Measurements from ENCODE around the gene ZC3HAV1L. TPM values are rescaled to one million over a fixed set of nuclear protein-coding genes. Genes with fewer than 3 reads are reported as not detected.

The ZC3HAV1L gene
- total and polyA plus RNA-seq, 12 donors, result 0.30 to 27.2 (median 13.0) TPM

DNA sequence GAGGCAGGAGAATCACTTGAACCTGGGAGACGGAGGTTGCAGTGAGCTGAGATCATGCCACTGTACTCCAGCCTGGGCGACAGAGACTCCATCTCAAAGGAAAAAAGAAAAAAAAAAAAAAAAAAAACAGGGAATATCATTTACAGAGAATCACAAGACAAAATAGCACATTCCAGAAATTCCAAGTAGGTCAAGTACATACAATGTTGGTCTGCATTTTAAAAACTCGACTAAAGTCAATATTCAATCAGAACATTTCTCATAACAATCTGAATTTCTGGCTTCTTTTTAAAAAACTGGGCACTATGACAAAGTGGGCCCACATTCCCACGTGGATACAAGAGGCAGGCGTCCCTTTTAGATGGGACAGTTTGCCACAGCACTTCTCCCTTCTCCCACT is 12.8 kb downstream of the ZC3HAV1L start:
- intact Hi-C loops (cut with DNase I), result no loop called here
- Histone ChIP-seq H3K36me3 (replicated peaks in 1 of 2) (peaks cover 0 to 22% of the 10 kb centered on the region in 2 donors), H3K9me3 (replicated peaks in 1 of 3) (no peaks in the 10 kb centered on the region), H3K27ac (peak overlapping the region in 1 of 5 donors; percentile 35), H3K4me3 (no peak overlapping the region), H3K27me3 (no peaks in the 10 kb centered on the region), H3K4me1 (replicated peaks in 1 of 2) (peaks cover 0 to 3% of the 10 kb centered on the region in 2 donors)
- no peak for DNase-seq
- WGBS, 4 donors, result 49 to 59% (median 56%) methylated on average over 5 of the region's 5 CpGs
- TF ChIP-seq POLR2A (IDR thresholded peaks at IDR 0.05), result no peak
- TF ChIP-seq, protein P1, sequence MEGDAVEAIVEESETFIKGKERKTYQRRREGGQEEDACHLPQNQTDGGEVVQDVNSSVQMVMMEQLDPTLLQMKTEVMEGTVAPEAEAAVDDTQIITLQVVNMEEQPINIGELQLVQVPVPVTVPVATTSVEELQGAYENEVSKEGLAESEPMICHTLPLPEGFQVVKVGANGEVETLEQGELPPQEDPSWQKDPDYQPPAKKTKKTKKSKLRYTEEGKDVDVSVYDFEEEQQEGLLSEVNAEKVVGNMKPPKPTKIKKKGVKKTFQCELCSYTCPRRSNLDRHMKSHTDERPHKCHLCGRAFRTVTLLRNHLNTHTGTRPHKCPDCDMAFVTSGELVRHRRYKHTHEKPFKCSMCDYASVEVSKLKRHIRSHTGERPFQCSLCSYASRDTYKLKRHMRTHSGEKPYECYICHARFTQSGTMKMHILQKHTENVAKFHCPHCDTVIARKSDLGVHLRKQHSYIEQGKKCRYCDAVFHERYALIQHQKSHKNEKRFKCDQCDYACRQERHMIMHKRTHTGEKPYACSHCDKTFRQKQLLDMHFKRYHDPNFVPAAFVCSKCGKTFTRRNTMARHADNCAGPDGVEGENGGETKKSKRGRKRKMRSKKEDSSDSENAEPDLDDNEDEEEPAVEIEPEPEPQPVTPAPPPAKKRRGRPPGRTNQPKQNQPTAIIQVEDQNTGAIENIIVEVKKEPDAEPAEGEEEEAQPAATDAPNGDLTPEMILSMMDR (IDR thresholded peaks at IDR 0.05), result no peak

DNA sequence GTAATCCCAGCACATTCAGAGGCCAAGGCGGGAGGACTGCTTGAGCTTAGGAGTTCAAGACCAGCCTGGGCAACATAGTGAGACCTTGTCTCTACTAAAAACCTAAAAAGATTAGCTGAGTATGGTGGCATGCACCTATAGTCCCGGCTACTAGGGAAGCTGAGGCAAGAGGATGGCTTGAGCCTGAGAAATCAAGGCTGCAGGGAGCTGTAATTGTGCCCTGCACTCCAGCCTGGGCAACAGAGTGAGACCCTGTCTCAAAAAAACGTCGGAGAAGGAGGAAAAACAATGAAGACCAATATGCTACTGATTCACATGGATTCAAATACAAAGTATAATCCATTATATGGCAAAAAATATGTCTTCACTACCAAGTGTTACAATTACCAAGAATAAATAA is 13.6 kb downstream of the ZC3HAV1L start:
- no peak for DNase-seq
- Histone ChIP-seq H3K9me3 (replicated peaks in 1 of 3) (no peaks in the 10 kb centered on the region), H3K27me3 (no peaks in the 10 kb centered on the region), H3K36me3 (replicated peaks in 1 of 2) (peaks cover 0 to 19% of the 10 kb centered on the region in 2 donors), H3K27ac (peak overlapping the region in 1 of 5 donors; percentile 52), H3K4me1 (replicated peaks in 1 of 2) (peaks cover 3 to 6% of the 10 kb centered on the region in 2 donors), H3K4me3 (no peak overlapping the region)
- intact Hi-C loops (cut with DNase I), result no loop called here
- TF ChIP-seq POLR2A (IDR thresholded peaks at IDR 0.05), result no peak
- WGBS, 4 donors, result 62 to 88% (median 73%) methylated on average over 4 of the region's 4 CpGs

DNA sequence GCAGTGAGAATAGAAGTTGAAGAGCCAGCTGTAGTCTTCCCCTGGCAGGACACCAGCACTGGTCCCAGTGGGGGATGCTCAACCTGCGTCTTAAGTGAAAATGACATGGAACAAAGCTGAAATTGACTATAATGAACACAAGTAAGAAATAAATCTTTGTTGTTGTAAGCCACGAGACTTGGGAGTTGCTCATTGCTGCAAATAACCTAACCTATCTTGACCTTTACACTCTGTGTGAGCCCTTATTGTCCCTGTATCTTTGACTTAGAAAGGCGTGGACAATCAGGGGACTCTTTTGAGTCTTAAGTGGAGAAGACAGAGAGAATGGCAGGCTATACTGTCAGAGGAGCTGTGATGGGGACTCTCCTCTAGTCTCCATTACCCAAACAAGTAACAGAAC is 16.9 kb downstream of the ZC3HAV1L start:
- no peaks in the 10 kb centered on the region for H3K27me3 ChIP-seq
- H3K36me3 ChIP-seq (replicated peaks in 1 of 2), result peaks cover 0 to 5% of the 10 kb centered on the region in 2 donors
- H3K4me3 ChIP-seq, result no peak overlapping the region
- TF ChIP-seq, protein P1 (IDR thresholded peaks at IDR 0.05), result no peak
- TF ChIP-seq POLR2A (IDR thresholded peaks at IDR 0.05), result no peak
- DNase-seq, result no peak
- intact Hi-C loops (cut with DNase I), result loop anchor here (5.0 kb wide), 1 partner anchor 53 kb away; no protein-coding TSS in a partner anchor
- no peaks in the 10 kb centered on the region for H3K9me3 ChIP-seq (replicated peaks in 1 of 3)
- no peak overlapping the region for H3K27ac ChIP-seq
- 69 to 84% (median 71%) methylated on average over 3 of the region's 3 CpGs for WGBS, 4 donors
- peaks cover 3 to 12% of the 10 kb centered on the region in 2 donors for H3K4me1 ChIP-seq (replicated peaks in 1 of 2)

DNA sequence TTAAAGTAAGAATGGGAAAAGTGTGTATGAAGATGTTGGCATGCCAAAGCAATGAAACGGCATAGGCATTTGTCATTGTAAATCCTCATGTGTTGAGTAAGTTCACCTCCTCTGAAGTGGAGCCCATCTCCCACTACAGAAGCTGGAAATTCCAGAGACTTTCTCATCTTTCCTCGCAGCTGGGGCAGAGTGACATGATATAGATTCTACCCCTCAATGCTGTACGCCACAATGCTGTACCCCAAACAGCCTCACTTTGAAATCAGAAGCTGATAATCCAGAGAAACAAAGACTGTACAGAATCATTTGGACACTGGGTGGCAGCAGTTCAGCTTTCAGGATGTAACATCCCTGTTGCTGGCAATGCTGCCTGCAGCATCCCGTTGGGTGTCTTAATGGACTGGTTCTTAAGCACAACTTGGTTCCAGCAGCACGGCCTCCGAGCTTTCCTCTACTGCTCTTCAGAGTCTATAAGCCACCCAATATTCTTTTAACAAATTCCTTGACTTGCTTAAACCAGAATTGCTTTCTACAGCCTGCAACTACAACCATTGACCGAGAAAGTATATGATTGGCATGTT is 18.8 kb downstream of the ZC3HAV1L start:
- no peaks in the 10 kb centered on the region for H3K36me3 ChIP-seq (replicated peaks in 1 of 2)
- 15 to 22% (median 21%) methylated on average over 7 of the region's 7 CpGs for WGBS, 4 donors
- no peak overlapping the region for H3K27ac ChIP-seq
- no peak overlapping the region for H3K4me3 ChIP-seq
- intact Hi-C loops (cut with DNase I), result loop anchor here (5.0 kb wide), 1 partner anchor 55 kb away; no protein-coding TSS in a partner anchor
- H3K27me3 ChIP-seq, result no peaks in the 10 kb centered on the region
- DNase-seq, result peak; percentile 65 to 88 (median 79)
- H3K9me3 ChIP-seq (replicated peaks in 1 of 3), result no peaks in the 10 kb centered on the region
- H3K4me1 ChIP-seq (replicated peaks in 1 of 2), result peaks cover 0 to 12% of the 10 kb centered on the region in 2 donors
- TF ChIP-seq, protein P1 (IDR thresholded peaks at IDR 0.05), result peak; percentile 54 to 81 (median 71)
- TF ChIP-seq POLR2A (IDR thresholded peaks at IDR 0.05), result no peak

DNA sequence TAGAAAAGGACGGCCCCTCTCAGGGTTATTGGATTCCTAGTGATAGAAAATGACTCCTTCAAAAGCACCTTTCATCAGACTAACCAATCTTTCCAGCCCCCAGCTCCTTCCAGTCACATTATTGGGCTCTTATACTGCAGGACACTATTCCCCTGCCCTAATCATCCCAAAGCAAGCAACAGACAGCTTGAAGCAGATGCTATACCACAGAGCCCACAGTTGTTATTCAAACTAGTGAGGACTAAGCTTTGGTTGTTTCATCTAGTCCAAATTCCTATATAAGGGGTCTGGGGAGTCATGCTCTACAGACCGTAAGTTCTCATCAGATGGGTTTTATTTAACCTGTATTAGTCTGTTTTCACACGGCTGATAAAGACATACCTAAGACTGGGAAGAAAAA is 24.5 kb downstream of the ZC3HAV1L start:
- no peaks in the 10 kb centered on the region for H3K27me3 ChIP-seq
- no peak overlapping the region for H3K27ac ChIP-seq
- intact Hi-C loops (cut with DNase I), result no loop called here
- H3K36me3 ChIP-seq (replicated peaks in 1 of 2), result no peaks in the 10 kb centered on the region
- H3K9me3 ChIP-seq (replicated peaks in 1 of 3), result no peaks in the 10 kb centered on the region
- no peaks in the 10 kb centered on the region for H3K4me1 ChIP-seq (replicated peaks in 1 of 2)
- 93 to 95% (median 94%) methylated on average over 3 of the region's 3 CpGs for WGBS, 4 donors
- no peak for TF ChIP-seq POLR2A (IDR thresholded peaks at IDR 0.05)
- TF ChIP-seq, protein P1 (IDR thresholded peaks at IDR 0.05), result no peak
- no peak for DNase-seq
- no peak overlapping the region for H3K4me3 ChIP-seq

Measured in adrenal gland (tissue), 12 donors.